GM15510 (cell line): ENCODE data around the gene PLXNA2.

Source experiments
- POLR2A ChIP-seq: IDR thresholded peaks from 3 replicates; pipeline ENCODE4 v1.6.1; 2011; ENCODE audit warnings: borderline replicate concordance; ENCODE audit not compliant: insufficient read length; ENCODE audit errors: extremely low read depth

The PLXNA2 gene

GRCh38 chr1:208047476-208047934, 196.7 kb downstream of the PLXNA2 start:
- TF ChIP-seq POLR2A = no peak

- no peak for TF ChIP-seq POLR2A
Measured at GRCh38 chr1:208045463-208046260, 198.5 kb downstream of the PLXNA2 start.

GRCh38 chr1:208044589-208045462, 199.4 kb downstream of the PLXNA2 start:
- TF ChIP-seq POLR2A = no peak

GRCh38 chr1:208043691-208044181, 200.4 kb downstream of the PLXNA2 start:
- no peak for TF ChIP-seq POLR2A

- no peak for TF ChIP-seq POLR2A
Measured at GRCh38 chr1:208042868-208043267, 201.3 kb downstream of the PLXNA2 start.

- no peak for TF ChIP-seq POLR2A
Measured at GRCh38 chr1:208042041-208042615, 202.1 kb downstream of the PLXNA2 start.

- no peak for TF ChIP-seq POLR2A
Measured at GRCh38 chr1:208041505-208041904, 202.7 kb downstream of the PLXNA2 start.

GRCh38 chr1:208040821-208041297, 203.3 kb downstream of the PLXNA2 start:
- TF ChIP-seq POLR2A = no peak

- no peak for TF ChIP-seq POLR2A
Measured at GRCh38 chr1:208039536-208040332, 204.4 kb downstream of the PLXNA2 start.

GRCh38 chr1:208038303-208038702, 205.9 kb downstream of the PLXNA2 start:
- no peak for TF ChIP-seq POLR2A

- no peak for TF ChIP-seq POLR2A
Measured at GRCh38 chr1:208036918-208037766, 207.0 kb downstream of the PLXNA2 start.

GRCh38 chr1:208036106-208036808, 207.9 kb downstream of the PLXNA2 start:
- no peak for TF ChIP-seq POLR2A

- no peak for TF ChIP-seq POLR2A
Measured at GRCh38 chr1:208034135-208034534, 210.0 kb downstream of the PLXNA2 start.
